GM21529 (cell line): ENCODE data around the gene RBPJL.

Source experiments
- ATAC-seq: cut with Tn5 transposase; IDR thresholded peaks from one replicate; pipeline ENCODE4 v1.9.1; 2021; ENCODE audit not compliant: unreplicated experiment

RBPJL gene

DNA sequence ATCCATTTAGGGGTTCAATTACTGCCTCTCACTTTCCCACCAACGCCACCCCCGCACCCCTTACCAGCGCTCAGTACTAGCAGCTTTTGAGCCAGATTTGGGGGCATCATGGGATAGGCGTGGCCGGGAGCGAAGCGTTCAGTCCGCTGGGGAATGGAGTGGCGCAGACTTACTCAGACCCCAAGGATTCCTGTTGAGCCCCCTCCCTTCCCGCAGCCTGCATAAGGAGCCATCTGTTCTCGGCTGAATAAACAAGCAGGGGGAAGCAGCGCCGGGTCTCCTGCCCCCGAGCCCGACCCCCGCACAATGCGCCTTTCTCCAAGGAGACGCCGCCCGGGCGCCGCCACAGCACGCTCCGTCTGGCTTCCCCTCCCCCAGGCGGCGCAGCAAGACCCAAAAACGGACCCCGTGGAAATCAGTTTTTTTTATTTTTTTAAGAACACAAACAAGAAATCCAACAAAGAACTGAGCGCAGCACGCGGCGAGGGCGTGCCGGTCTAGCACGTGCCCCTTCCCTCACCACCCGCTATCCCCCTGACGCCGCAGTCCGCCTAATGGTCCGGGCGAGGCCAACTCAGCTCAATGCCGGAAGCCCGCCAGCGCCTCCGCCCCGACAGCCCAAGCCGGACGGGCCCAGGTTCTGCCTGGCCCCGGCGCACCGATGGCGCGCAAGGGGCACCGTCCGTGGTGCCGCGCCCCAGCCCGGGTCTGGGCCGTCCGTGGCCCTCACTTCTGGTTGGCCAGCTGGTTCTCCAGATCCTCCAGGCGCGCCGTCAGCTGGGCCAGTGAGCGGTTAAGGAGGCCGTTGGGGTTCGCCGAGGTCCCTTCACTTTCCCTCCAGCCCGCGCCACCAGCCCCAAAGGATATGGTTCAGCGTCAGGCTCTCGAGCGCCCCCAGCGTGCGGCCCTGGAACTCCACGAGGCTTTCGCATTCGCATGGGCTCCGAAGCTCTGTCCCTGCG, 13.3 kb upstream of the RBPJL start:
- ATAC-seq: peak; percentile 83

DNA sequence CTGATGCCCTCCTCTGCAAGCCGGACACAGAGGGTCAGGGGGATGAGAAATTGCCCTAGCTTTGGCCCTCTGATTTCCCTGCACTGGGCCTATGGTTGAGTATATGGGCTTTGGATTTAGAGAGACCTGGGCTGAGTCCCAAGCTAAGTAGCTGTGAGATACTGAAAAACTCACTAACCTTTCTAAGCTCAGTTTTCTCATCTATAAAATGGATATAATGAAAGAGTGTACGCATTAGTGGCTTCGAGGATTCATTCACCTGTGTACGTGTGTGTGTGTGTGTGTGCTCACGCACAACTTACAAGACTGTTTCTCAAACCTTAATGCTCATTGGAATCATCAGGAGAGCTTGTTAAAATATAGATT, 12.7 kb upstream of the RBPJL start:
- peak; percentile 19 for ATAC-seq

DNA sequence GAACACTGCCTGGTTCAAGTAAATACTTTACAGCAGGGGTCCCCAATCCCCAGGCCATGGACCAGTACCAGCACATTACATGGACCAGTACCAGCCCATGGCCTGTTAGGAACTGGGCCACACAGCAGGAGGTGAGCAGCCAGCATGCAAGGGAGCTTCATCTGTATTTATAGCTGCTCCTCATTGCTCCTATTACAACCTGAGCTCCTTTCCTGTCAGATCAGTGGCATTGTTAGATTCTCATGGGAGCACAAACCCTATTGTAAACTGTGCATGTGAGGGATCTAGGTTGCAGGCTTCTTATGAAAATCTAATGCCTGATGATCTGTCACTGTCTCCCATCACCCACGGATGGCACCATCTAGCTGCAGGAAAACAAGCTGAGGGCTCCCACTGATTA, 12.0 kb upstream of the RBPJL start:
- ATAC-seq: no peak

DNA sequence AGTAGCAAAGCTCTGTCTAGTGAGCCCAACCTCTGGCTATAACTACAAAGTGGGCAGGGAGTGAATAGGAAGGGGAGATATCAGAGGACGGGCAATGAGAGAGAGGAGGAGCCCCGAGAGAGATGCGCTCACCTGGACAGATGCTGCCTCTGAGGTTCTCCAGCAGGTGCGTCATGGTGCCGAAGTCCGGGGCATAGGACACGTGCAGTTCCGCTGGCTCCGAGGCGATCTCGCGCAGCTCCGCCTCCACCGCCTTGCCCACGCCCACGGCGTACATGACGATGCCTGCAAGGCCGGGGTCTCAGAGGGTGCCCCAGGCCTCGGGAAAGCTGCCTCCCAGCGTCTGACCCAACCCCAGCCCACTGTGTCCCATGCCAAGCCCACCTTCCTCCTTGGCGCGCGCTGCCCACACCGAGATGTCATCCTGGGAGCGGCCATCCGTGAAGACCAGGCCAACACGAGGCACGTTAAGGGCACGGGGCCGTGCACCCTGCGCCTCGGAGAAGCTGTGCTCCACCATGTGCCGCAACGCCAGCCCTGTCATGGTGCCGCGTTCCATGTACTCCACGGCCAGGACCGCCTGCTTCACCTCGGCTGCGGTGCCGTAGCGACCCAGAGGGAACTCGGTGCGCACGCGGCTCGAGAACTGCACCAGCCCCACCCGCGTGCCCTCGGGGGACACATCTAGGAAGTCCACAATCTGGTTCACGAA, 8.7 kb upstream of the RBPJL start:
- no peak for ATAC-seq

DNA sequence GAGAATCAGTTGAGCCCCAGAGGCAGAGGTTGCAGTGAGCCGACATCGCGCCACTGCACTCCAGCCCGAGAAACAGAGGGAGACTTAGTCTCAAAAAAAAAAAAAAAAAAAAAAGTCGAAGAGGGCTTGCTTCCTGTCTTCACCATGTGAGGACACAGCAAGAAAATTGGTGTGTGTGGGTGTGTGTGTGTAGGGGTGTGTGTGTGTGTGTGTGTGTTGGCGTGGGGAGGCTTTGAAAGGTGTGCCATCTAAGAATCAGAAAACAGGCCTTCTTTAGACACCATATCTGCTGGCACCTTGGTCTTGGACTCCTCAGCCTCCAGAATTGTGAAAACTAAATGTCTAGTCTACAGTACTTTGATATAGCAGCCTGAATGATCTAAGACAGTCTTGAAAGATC, 6.9 kb upstream of the RBPJL start:
- no peak for ATAC-seq

DNA sequence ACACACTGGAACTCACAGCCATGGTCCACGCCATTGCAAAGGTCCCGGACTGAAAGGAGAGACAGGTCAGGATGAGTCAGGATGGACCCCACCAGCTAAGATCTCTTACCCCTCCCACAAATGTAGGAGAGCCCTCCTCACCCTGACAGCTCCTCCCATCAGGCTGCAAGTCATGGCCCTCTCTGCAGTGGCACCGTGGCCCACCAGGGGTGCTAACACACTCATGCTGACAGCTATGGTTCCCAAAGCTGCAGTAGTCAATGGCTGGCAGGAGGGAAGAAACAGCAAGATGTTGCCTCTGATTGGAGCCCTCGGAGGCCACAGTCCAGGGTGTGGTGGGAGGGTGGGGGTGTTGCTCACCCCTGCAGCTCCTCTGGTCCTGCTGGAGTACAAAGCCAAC, 5.7 kb upstream of the RBPJL start:
- no peak for ATAC-seq

DNA sequence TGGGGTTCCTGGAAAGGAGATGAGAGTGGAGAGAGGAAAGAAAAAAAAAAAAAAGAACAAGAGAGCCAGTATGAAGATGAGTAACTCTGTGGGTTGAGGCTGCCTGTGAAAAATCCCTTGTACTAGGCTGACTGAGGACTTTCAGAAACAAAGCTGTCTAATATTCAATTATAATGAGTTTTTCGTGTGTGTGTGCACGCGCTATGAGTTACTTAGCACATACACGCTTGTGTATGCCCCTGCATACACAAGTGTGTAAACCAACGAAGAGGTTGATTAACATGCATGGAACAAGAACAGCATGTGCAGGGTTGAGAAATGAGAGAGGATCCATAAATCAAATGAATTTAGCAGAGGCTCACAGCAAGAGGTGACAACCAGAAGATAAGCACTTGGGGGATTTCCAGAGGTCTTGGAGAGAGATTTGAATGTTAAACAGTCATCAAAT, 4.8 kb upstream of the RBPJL start:
- ATAC-seq: no peak

DNA sequence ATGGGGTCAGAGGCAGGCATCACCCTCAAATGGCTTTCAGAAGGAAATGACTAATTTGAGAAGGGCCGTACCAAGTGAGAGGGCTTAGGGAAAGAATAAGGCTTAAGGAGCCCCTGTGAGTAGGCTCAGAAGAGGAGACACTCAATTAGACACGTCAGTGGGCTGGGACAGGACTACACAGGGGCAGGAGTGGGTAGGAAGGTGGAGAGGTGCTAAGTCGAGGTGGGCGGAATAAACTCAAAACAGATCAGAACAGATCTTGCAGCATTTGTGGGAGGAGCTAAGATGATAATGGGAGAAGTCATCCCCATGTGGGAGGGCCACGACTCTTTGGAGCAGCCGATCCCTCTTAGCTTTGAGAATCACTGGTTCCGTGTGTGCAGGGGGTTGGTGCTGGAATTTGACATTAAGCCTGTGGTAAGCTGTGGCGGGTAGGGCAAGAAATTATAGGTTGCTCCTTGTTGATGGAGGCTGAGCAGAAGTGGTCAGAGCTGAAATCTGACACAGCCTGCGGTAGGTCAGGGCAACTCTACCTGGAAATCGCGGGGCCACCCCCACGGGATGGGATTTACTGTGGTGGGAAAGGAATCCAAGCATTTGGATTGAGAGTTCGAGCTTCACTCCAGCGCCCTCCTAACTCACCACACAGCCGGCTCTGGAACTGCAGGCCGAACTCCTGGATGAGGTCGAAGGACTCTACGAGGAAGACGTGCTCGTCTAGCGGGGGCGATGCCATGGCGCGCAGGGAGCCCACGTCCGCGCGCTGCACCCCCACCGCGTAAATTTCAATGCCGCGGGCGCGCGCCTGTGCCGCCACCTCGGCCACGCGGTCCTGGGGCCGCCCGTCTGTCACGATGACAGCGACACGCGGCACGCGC, 2.8 kb upstream of the RBPJL start:
- no peak for ATAC-seq

DNA sequence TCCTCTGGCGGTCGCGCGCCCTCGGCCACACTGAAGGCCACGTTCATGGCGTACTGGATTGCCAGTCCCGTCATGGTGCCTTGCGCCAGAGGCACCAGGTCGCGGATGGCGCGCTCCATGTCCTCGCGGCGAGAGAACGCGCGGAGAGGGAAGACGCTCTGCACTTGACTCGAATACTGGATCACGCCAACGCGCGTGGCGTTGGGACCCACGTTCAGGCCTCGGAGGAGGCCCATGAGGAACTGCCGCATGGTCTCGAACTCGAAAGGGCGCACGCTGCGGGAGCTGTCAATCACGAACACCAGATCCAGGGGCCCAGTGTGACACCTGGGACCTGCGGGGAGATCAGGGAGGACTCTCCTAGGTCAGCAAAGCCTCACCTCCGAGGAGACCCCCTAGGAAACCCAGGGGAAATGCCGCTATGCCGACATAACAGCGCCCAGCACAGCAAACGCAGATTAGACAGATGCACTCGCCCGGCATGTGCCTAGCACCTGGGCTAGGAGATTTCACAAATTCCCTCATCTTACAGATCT, 2.1 kb upstream of the RBPJL start:
- no peak for ATAC-seq

DNA sequence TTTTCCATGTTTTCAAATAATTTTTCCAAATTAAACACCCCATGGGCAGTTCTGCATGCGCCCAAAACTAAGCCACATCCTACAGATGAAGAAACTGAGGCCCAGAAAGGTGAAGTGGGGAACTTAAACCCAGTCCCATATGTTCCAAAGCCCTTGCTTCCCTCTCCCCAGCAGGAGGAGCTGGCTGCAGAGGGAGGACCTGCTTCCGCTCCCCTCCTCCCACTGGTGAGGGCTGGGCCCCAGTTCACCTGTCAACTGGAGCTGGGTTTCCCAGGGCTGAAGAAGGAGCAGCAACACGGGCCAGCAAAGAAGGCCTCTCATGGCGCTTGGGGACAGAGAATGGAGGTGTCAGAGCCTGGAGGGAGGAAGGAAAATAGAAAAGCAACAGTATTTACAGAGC, 1.4 kb upstream of the RBPJL start:
- ATAC-seq: no peak

DNA sequence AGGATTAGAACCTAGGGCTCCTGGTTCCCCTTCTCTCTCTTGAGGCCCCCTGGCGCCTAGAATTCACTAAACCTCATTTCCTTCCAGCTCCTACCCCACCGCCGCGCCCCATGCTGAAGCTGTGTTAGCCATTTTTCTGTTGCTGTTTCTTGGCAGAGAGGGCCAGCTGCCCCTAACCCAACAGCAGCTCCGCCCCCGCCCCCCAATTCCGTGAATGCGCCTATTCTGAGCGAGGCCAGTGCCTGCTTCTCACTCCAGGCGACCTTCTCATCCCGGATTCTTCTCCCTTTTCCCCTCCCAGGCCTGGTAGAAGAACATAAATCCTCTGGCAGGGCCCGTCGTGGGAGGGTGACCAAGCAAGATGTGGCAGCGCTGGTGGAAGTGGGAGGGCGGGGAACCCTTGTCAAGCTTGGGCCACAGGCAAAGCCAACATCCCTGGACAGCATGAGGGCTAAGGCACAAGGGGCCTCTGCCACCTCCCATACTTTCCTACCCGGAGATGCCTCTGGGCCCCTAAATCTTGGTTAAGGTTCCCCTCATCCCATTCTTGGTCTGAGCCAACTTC, 518 bp downstream of the RBPJL start:
- no peak for ATAC-seq

DNA sequence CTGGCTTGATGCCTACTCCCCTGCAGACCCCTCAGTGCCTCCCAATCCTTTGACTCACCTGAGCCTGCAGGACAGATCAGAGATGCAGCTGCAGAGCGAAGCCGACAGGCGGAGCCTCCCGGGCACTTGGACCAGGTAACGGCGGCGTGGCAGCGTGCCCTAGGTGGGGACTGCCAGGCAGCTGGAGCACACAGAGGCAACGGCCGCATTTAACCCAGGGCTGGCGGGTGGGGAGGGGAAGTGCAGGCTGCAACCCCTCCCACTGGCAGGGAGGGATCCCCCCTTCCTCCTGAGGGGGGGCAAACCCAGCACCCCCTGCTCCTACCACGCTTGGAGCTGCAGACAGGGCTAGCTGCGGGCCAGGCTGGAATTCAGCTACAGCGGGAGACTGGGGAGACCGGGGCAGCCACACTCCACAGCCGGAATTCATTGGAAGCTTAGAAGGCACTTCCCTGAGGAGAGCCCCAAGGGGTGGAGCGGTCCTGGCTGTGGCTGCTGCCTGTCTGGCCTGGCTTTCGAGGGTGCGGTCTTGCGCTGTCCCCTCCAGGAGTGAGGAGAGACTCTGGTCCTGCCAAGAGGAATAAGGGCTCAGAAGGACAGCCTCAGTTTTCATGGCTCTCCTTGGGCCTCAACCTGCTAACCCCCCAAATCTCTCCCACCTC, 1.6 kb downstream of the RBPJL start, which contains the start of gene MATN4:
Gene MATN4, minus strand, starts transcription at position 183 of the 662 bp plus-strand sequence. CDS start 2,717 bp downstream, outside the sequence.
- no peak for ATAC-seq

DNA sequence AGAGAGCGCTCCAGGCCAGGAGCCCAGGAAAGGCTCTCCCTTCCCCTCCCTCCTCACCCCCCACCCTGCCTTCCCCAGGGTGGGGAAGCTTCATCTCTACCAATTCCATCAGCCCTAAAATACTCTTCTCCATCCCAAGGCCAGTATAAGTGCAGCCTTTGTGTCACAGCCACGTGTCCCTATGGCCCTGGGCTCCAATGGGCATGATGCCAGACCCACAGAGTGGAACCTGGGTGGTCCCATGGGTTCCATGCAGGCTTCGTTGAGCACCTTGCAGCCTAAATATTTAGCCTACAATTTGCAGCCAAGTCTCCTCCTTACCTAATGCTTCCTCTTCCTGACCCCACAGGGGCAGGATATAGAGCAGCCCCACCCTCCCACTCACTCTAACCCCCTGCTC, 2.4 kb downstream of the RBPJL start:
- ATAC-seq: no peak

DNA sequence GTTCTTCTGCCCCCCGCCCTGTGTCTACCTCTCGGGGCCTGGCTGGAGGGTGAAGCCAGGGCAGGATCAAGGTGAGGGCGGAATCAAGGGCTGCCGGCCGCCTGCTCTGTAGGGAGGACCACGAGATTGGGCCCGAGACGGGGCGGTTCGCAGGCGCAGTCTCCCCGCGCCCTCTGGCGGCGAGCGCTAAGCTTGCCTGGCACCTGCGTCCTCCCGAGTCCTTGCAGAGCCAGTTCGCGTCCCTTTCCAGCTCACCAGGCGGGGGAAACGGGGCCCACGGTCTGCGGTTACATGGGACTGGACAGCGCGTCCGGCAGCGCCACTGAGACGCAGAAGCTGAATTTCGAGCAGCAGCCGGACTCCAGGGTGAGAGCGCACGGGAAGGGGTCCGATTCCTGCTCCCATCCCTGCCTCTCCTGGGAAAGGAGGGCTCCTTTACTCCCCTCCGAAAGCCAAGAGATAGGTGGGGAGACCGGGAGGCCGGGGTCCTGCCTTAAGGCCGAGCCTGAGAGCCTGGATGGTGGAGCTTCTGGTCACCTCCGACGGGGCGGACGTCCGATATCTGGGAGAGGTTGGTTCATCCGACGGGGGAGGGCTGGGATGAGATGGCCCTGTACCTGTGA, 5.1 kb downstream of the RBPJL start:
- no peak for ATAC-seq

DNA sequence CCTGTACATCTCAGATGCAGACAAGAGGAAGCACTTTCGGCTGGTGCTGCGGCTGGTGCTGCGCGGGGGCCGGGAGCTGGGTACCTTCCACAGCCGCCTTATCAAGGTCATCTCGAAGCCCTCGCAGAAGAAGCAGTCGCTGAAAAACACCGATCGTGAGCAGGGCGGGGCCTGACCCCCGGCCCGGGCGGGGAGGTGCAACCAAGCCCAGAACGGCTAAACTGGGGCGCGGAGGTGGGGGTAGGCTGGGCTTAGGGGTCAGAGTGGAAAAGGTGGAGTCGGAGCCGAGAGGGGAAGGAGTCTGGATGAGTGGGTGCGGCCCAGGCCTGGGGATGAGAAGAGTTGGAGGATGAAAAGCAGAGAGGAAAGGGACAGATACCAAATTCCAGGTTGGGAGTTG, 5.6 kb downstream of the RBPJL start:
- no peak for ATAC-seq

DNA sequence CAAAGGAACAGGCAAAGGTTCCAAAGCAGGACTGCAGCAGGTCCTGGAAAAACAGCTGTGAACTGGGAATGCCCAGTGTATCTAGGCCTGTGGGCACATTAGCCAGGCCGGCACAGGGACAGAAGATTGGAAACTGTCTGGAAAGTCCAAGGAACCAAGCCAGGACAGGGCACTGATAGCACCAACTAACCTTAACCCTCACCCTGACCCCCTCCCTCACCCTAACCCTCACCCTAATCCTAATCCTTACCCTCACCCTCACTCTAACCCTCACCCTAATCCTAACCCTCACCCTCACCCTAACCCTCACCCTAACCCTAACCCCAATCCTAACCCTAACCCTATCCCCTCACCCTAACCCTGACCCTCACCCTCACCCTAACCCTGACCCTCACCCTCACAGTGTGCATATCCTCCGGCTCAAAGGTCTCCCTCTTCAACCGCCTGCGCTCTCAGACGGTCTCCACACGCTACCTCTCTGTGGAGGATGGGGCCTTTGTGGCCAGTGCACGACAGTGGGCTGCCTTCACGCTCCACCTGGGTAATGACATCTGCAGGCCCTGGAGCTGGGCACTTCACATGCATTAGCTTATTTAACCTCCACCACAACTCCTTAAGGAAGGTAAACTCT, 6.5 kb downstream of the RBPJL start:
- ATAC-seq: no peak

DNA sequence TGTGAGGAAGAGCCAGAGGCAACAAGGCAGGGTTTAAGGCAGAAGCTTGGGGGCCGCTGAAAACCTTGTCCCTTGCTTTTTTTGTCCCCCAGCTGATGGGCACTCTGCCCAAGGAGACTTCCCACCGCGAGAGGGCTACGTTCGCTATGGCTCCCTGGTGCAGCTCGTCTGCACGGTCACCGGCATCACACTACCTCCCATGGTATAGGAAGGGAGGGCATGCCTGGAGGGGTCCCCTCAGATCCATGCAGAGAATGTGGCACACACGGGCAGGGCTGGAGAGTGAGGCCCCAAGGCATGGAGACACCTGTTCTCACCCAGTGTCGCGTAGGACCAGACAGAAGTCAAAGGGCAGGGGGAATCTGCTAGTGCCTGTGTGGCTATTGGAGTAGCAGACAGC, 7.3 kb downstream of the RBPJL start:
- no peak for ATAC-seq

DNA sequence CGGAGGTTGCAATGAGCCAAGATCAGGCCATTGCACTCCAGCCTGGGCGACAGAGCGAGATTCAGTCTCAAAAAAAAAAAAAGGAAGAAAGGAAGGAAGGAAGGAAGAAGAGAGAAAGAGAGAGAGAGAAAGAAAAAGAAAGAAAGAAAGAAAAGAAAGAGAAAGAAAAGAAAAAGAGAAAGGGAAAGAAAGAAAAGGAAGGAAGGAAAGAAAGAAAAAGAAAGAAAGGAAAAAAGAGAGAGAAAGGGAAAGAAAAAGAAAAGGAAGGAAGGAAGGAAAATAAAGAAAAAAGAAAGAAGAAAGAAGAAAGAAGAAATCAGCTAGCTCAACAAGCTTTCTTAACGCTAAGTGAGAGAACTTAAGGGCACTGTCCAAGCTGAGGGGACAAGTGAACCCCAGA, 9.0 kb downstream of the RBPJL start:
- no peak for ATAC-seq
